Eye (tissue), 1 donor: Measurements from ENCODE around the gene CD244.
"Not testable (repeated sequence)": the region's sequence is repeated elsewhere in the genome, so short reads cannot be mapped to it uniquely, and the experiment has no call there.

Experiments
- DNase-seq: peaks from one replicate; pipeline ENCODE4 v3.0.0-alpha.2; 2015

The CD244 gene, protein sequence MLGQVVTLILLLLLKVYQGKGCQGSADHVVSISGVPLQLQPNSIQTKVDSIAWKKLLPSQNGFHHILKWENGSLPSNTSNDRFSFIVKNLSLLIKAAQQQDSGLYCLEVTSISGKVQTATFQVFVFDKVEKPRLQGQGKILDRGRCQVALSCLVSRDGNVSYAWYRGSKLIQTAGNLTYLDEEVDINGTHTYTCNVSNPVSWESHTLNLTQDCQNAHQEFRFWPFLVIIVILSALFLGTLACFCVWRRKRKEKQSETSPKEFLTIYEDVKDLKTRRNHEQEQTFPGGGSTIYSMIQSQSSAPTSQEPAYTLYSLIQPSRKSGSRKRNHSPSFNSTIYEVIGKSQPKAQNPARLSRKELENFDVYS

DNA sequence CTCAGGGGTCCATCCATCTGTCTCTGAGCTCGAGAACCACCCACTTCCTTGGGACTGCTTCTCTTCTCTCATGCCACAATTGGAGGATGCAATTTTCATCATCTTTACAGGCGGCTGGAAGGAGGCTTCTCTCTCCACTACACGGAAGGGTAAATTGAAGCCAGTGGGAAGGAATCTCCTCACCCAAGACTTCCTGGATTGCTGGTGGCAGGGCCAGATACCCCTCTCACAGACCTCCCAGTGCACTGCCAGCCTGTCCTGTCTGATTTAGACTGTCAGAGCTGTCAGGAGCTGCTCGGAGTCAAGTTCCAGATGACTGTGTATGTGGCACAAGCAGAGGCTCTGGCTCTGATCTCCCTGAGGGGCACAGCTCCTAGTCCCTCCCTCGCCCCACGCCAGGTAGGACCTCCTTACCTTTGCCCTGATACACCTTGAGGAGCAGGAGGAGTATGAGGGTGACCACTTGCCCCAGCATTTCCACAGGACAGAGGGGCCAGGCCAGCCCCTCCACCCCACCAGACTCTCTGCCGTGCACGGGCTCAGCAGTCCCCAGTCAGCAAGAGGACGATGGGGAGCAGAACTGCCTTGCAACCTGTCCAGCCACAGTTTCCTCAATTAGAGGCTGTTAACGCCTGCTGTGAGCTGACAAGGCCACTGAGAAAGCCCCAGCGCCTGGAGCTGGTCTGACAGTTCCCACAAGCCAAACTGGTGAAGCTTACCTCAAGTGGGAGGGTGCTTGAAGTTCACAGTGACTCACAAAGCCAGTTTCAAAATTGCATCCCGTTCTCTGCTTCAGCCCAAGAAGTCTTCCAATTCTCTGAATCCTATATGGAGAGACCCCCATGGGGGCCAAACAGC is at the start of gene CD244:
Gene CD244 (minus strand): TSS at position 685 of the 858 bp plus-strand sequence. CDS start 210 bp downstream, at position 475.
- no peak for DNase-seq

DNA sequence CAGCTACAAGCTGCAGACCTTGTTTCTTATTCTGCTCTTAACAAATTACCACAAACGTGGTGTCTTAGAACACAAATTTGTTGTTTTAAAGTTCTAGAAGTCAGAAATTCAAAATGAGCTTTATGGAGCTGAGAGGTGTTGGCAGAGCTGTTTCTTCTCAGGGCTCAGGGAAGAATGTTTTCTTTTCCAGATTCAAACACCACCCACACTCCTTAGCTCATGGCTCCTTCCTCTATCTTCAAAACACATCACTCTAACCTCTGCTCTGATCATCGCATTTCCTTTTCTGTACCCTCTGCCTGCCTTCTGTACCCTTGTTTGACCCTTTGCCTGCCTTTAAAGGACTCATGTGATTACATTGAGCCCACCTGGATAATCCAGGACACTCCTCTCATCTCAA is 49.2 kb upstream of the CD244 start:
- DNase-seq: no peak

DNA sequence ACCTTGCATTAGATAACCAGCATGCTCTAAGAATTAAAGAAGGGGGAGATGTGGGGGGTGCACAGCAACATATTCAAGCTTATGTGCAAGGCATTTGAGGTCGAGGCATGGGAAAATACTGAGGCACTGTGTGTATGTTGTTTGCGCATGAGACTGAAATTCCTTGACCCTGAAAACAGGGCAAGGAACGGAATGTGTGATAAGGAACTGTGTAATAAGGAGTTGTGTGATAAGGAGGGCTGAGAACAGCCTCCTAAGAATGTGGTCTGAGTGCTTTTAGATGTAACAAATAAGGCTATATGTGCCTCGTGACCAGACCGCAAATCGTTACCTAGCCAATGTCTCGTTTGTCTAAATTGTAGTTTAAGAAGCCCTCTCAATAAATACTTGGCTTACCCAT is 48.8 kb upstream of the CD244 start:
- no peak for DNase-seq

DNA sequence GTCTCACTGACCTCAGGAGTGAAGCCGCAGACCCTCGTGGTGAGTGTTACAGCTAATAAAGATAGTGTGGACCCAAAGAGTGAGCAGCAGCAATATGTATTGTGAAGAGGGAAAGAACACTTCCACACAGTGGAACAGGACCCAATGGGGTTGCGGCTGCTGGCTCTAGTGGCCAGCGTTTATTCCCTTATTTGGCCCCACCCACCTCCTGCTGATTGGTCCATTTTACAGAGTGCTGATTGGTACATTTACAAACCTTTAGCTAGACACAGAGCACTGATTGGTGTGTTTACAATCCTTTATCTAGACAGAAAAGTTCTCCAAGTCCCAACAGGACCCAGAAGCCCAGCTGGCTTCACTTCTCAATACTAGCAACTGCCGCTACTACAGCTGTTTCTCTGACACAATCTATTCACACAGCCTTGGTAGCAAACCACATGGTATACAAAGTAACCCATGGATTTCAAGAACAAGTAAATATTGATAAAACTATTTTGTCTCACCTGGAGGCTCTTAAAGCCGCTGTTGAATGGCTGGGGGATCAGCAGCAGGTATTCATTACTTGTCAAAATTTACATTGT is 47.6 kb upstream of the CD244 start:
- no peak for DNase-seq

DNA sequence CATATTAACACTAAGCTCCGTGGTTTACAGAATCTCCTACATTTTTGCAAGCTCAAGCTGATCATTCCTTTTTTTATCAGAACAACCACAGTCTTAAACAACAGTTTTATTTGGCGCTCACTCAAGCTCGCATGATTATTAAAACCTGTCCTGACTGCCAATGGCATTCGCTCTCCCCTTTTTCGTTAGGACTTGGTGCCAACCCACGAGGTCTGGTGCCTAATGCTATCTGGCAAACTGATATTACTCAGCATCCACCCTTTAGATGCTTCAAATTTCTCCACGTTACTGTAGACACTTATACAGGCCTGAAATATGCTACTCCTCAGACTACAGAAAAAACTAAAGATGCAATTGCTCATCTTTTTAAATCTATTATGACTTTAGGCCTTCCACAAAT is 45.3 kb upstream of the CD244 start:
- peak; percentile 20 for DNase-seq

DNA sequence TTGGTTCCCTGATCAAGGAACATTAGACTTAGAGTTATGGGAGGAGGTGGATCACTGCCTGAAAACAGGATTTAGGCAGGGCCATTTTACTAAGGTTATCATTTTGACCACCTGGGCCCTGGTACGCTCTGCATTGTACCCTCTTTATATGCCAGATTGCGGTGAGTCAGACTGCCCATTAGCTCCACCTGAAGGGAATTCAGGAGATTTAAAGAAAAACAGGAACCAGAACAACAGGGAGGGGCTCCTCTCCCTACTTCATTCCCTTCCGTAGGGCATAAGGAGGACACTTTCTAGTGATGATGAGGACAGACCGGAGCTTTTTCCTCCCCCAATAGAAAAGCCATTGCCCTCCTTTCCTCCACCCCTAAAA is 42.9 kb upstream of the CD244 start:
- DNase-seq: no peak

DNA sequence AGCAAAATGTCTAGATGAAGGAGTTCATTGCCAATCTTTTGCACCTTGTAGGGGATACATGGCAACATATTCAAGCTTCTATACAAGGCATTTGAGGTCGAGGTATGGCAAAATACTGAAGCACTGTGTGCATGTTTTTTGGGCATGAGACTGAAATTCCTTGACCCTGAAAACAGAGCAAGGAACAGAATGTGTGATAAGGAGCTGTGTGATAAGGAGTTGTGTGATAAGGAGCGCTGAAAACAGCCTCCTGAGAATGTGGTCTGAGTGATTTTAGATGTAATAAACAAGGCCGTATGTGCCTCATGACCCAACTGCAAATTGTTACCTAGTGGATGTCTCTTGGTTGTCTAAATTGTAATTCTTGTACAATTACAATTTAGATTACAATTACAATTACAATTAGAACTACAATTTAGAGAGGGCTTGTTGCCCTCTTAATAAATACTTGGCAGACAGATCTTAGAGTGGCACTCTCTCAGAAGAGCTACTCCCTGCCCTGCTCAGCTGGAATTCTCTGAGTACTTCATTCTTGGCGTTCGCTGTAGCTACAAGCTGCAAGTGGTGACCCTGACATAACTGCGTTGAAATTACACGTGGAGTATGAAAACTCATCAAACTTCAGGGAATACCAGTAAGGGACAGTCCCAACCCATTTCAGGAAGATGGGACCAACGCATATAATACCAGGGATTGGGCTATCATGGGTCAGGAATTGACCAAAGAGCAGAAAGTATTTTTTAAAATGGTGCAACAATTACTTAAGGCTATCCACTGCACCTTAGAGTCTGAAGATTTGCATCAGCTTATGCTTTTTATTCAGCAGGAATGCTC is 42.3 kb upstream of the CD244 start:
- no peak for DNase-seq

DNA sequence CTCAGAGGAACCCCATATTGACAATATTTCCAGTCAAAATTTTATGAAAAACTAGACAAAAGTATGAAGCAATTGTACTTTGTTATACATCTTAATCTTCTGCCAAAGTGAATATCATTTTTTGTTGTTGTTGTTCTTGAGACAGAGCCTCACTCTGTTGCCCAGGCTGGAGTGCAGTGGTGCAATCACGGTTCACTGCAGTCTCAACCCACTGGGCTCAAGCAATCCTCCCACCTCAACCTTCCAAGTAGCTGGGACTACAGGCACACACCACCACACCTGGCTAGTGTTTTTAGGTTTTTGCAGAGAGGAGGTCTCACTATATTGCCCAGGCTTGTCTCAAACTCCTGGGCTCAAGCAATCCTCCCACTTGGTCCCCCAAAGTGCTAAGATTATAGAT is 39.6 kb upstream of the CD244 start:
- not testable (repeated sequence) for DNase-seq

DNA sequence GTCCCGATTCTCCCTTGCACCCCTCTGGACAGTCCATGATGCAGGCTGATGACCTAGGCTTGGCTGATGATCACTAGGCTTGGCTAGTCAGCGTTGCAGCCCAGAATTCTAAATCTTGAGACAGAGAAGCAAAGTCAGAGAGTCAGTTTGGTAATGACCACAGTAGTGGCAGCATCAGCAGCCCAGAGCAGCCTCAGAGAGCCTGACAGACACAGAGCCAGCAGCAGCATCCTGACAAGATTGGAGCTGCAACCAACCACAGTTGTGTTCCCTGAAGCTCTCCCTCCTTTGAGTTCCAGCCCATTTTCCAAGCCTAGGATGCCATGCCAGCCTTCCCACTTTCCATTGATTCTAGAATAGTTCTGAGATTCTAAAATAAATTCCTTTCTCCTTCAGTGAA is 39.1 kb upstream of the CD244 start:
- no peak for DNase-seq

DNA sequence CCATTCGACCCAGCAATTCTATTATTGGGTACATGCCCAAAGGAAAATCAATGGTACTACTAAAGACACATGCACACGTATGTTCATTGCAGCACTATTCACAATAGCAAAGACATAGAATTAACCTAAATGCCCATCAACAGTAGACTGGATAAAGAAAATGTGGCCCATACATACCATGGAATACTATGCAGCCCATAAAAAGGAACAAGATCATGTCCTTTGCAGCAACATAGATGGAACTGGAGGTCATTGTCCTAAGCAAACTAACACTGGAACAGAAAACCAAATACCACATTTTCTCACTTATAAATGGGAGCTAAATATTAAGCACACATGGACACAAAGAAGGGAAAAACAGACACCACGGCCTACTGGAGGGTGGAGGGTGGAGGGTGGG is 38.0 kb upstream of the CD244 start:
- DNase-seq: not testable (repeated sequence)

DNA sequence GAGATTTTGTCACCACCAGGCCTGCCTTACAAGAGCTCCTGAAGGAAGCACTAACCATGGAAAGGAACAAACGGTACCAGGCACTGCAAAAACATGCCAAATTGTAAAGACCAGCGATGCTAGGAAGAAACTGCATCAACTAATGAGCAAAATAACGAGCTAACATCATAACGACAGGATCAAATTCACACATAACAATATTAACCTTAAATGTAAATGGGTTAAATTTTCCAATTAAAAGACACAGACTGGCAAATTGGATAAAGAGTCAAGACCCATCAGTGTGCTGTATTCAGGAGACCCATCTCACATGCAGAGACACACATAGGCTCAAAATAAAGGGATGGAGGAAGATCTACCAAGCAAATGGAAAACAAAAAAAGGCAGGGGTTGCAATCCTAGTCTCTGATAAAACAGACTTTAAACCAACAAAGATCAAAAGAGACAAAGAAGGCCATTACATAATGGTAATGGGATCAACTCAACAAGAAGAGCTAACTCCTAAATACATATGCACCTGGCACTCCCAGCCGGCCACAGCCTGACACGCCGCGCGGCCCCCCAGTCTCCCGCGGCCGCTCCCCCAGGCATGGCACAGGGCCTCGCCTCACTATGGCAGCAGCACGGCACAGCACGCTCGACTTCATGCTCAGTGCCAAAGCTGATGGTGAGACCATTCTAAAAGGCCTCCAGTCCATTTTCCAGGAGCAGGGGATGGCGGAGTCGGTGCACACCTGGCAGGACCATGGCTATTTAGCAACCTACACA is 31.9 kb upstream of the CD244 start:
- DNase-seq: not testable (repeated sequence)

DNA sequence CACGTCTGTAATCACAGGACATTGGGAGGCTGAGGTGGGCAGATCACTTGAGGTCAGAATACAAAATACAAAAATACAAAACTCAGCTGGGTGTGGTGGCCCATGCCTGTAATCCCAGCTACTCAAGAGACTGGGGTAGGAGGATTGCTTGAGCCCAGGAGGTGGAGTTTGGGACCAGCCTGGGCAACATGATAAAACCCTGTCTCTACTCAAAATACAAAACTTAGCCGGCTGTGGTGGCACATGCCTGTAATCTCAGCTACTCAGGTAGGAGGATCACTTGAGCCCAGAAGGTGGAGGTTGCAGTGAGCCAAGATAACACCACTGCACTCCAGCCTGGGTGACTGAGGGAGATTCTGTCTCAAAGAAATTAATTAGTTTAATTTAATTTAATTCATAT is 28.8 kb upstream of the CD244 start:
- no peak for DNase-seq

DNA sequence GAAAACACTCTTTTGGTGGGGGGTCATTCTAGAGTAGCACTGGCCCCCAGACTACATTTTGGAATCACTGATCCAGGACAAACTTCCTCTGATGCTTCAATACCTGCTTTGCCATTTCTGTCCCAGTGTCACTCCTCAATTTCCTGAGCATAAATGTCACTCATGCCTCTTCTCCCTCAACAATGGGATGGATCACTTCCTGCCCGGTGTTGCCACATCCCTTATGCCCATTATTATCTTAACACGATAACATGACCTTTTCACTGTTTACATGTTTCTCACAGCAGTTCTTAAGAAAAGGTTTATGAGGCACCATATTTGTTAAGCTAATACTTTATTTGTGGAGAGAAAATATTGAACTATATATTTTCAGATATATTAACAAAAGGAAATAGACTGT is 26.2 kb upstream of the CD244 start:
- DNase-seq: no peak

DNA sequence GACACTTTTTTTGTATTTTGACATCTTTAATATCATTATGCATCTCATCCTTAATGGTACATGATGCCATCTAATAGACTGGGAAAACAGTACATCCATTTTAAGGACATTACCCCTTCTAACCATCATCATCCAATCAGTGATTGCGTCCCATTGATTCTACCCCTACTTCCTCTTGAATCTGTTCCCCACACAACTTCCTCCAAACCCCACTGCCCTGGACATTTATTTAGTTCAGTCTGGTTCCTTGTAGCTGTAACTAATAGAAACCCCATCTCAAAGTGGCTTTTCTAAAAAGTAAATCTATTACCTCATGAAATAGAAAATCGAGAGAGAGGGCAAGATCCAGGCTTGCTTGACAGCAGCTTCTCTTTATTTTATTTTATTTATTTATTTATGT is 24.4 kb upstream of the CD244 start:
- DNase-seq: no peak

DNA sequence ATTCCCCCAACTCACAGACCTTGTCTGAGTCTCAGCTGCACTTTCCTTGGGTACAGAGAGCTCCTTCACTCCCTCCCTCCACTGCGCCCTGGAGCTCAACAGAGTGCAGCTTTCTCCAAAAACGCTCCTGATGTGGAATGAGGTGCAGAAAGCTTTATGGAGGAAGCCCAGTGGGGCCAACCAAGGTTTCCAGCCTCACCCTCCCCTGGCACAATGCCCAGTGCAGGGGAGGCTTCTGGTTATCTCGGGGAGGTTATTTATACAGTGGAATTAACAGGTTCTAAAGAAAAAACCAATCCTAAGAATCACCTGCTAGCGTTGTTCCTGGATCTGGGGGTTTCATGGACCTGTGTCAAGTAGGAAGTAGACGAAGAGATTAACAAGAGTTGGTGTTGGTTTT is 22.4 kb upstream of the CD244 start, which contains the start of gene ITLN1:
Gene ITLN1 (minus strand): TSS at position 139 of the 400 bp plus-strand sequence. CDS start 303 bp downstream, outside the sequence.
- no peak for DNase-seq

DNA sequence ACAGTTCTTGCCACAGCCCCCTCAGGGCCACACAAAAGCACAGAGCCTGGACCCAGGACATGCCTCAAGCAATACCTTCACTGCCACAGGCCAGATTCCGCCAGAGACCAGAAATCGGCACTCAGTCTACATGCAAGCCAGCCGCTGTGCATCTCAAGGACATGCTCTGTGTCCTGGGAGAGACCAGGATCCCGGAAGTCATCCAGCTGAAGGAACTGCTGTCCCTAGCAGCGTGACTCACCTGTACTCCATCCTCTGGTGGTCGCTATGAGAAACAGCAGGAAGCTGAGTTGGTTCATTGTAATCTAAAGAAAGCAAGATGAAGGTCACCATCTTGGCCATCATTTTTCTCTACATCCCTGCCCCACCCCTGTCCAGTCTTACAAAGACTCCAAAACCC is 21.9 kb upstream of the CD244 start:
- DNase-seq: no peak

DNA sequence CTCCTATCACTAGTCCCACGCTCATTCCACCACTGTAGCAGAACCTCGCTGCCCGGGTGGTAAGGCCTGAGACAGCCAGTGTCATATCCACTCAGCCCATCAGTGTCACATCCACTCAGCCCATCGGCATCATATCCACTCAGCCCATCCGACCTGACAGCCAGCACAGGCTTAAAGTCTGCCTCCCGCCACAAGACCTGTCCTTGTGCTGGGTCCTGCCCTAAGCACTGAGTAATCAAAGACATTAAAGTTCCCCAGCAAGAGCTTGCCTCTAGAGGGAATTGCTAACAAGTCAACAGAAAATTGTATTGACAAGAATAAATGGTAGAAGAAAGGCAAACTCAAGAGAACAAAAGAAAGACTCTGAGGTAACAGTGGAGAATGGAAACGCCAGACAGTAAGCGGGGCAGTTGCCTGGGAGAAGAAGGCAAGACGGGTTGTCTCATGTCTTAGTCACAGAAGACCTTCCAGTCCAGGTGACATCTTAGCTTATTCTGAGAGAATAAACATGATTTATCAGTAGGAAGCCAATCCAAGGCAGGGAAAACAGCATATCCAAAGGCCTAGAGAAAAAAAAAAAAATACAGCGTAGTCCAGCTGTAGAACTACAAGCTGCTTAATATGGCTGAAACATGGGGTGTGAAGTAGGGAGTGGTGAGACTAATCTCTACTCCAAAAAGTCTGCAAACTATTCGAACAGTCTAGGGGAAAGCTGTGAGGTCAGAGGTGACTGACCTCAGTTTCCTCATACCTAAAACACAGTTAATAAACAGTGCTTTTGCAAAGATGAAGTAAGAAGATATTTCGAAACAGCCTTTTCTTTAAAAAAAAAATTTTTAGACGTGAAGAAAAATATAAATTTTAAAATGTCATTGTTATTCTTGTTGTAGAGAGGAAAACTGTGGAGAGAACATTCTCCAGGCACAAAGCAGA is 21.2 kb upstream of the CD244 start:
- peak; percentile 83 for DNase-seq

DNA sequence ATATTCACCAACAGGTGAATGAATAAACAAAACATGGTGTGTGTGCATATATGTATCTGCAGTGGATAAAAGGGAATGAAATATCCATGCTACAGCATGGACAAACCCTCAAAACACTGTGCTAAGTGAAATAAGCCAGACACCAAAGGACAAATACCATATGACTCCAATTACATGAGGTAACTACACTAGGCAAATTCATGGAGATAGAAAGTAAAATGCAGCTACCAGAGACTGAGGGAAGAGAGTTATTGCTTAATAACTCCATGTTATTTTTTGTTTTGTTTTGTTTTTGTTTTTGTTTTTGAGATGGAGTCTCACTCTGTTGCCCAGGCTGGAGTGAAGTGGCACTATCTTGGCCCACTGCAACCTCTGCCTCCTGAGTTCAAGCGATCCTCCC is 19.9 kb upstream of the CD244 start:
- no peak for DNase-seq

DNA sequence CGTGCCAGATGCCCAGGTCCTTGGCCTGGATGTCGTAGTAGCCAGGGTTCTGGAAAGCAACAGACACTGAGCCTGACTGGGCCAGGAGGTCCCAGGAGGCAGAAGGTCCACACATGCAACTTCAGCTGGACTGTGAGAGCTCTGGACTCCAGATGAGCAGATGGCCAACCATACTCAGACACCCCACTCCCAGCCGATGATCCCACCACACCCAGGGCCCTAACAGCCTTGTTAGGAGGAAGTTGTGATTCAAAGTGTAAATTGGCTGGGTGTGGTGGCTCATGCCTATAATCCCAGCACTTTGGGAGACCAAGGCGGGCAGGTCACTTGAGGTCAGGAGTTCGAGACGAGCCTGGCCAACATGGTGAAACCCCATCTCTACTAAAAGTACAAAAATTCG is 18.6 kb upstream of the CD244 start:
- DNase-seq: not testable (repeated sequence)

DNA sequence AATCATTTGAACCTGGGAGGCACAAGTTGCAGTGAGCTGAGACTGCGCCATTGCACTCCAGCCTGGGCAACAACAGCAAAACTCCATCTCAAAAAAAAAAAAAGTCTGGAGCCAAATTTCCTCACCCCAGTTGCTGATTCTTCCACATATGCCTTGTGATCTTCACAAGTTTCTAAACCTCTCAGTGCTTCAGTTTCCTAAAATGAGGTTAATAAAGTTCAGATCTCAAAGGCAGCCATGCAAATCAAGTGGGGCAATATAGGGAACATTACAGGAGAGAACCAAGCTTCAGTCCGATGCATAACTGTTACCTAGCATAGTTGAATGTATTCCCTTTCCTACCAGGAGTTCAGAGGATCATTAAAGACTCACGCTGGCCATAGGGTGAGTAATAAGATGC is 17.5 kb upstream of the CD244 start:
- DNase-seq: no peak

DNA sequence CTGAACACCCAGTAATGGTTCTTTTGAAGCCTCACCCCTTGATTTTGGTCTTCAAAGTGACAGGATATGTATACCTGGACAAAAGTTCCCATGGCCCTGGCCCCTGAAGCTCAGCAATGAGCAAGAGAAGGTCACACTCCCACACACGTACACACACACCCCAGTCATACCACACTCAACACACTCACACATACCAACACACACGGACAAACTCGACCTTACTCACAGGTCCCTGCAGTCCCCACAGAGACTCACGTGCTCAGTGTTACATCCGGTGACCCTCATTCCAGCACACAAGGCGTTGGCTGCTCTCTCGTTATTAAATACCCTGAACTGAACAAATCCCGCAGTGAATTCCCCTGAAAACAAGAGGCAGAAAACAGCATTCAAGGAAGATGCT is 16.4 kb upstream of the CD244 start:
- DNase-seq: no peak
